ENCODE results near the gene SLC6A3.

- no peak for TF ChIP-seq POLR2A (IDR thresholded peaks at IDR 0.05)
- no peak for TF ChIP-seq CTCF (IDR thresholded peaks at IDR 0.05)
Measured at GRCh38 chr5:1477341-1477740, 32.1 kb upstream of the SLC6A3 start.

Data from uterus (tissue), 2 donors.